Measurements from ENCODE around the gene CHRNE.

The CHRNE gene

GRCh38 chr17:4851084-4851483, 51.8 kb downstream of the CHRNE start:
- DNase-seq = no peak

- DNase-seq = no peak
Measured at GRCh38 chr17:4850246-4850645, 52.7 kb downstream of the CHRNE start.

- no peak for DNase-seq
Measured at GRCh38 chr17:4849011-4849536, 53.8 kb downstream of the CHRNE start.
